ENCODE measurements around the gene SLC13A4.

SLC13A4 gene

GRCh38 chr7:135665042-135665441 lies 62.9 kb downstream of the SLC13A4 start:
- DNase-seq = no peak
- no peak overlapping the region for H3K4me3 ChIP-seq (ENCODE audit: low read depth, low read length)

GRCh38 chr7:135664046-135664589 lies 63.9 kb downstream of the SLC13A4 start:
- Histone ChIP-seq H3K4me1 (peaks cover 3% of the 10 kb centered on the region; the same call in 1 of the 2 replicates), H3K4me3 (ENCODE audit: low read depth, low read length) (no peak overlapping the region)
- TF ChIP-seq CTCF (IDR thresholded peaks at IDR 0.05; ENCODE audit: low read depth, low read length) = no peak

More at GRCh38 chr7:135665042-135665441, 62.9 kb downstream of the SLC13A4 start:
- Histone ChIP-seq H3K27me3 (no peaks in the 10 kb centered on the region), H3K4me1 (peaks cover 3% of the 10 kb centered on the region; the same call in 1 of the 2 replicates), H3K9me3 (no peaks in the 10 kb centered on the region), H3K36me3 (no peaks in the 10 kb centered on the region; the same call in 1 of the 2 replicates)
- no peak for TF ChIP-seq CTCF (IDR thresholded peaks at IDR 0.05; ENCODE audit: low read depth, low read length)

GRCh38 chr7:135662373-135663114 lies 65.4 kb downstream of the SLC13A4 start, which contains the start of gene STMP1:
Gene STMP1 (plus strand): TSS chr7:135662514.
- Histone ChIP-seq H3K4me1 (peaks cover 3% of the 10 kb centered on the region; the same call in 1 of the 2 replicates), H3K9me3 (no peaks in the 10 kb centered on the region), H3K4me3 (ENCODE audit: low read depth, low read length) (peak within 1 kb of the TSS; percentile 98), H3K36me3 (no peaks in the 10 kb centered on the region; the same call in 1 of the 2 replicates), H3K27me3 (no peaks in the 10 kb centered on the region)
- DNase-seq = peak; percentile 99
- peak; percentile 50 for TF ChIP-seq CTCF (IDR thresholded peaks at IDR 0.05; ENCODE audit: low read depth, low read length)

More at GRCh38 chr7:135664046-135664589, 63.9 kb downstream of the SLC13A4 start:
- Histone ChIP-seq H3K27me3 (no peaks in the 10 kb centered on the region), H3K36me3 (no peaks in the 10 kb centered on the region; the same call in 1 of the 2 replicates), H3K9me3 (no peaks in the 10 kb centered on the region)
- no peak for DNase-seq

GRCh38 chr7:135662123-135662372 lies 65.9 kb downstream of the SLC13A4 start:
- Histone ChIP-seq H3K9me3 (no peaks in the 10 kb centered on the region), H3K4me1 (peaks cover 3% of the 10 kb centered on the region; the same call in 1 of the 2 replicates), H3K27me3 (no peaks in the 10 kb centered on the region), H3K36me3 (no peaks in the 10 kb centered on the region; the same call in 1 of the 2 replicates), H3K4me3 (ENCODE audit: low read depth, low read length) (peak overlapping the region; percentile 98)
- no peak for TF ChIP-seq CTCF (IDR thresholded peaks at IDR 0.05; ENCODE audit: low read depth, low read length)
- no peak for DNase-seq

- peak overlapping the region; percentile 98 for H3K4me3 ChIP-seq (ENCODE audit: low read depth, low read length)
- TF ChIP-seq CTCF (IDR thresholded peaks at IDR 0.05; ENCODE audit: low read depth, low read length) = no peak
- H3K4me1 ChIP-seq = peaks cover 3% of the 10 kb centered on the region; the same call in 1 of the 2 replicates
- no peaks in the 10 kb centered on the region; the same call in 1 of the 2 replicates for H3K36me3 ChIP-seq
- no peaks in the 10 kb centered on the region for H3K9me3 ChIP-seq
- no peaks in the 10 kb centered on the region for H3K27me3 ChIP-seq
- no peak for DNase-seq
Observed at GRCh38 chr7:135661311-135662122, 66.5 kb downstream of the SLC13A4 start.
